LNCAP (cell line): ENCODE data around the gene AREL1.

Experiments
- TF ChIP-seq, protein P1 (sequence below): fragments of 450-650 bp; IDR thresholded peaks from 2 replicates; pipeline ENCODE4 v1.5.1; 2017; ENCODE audit warnings: mild to moderate bottlenecking

AREL1 gene

GRCh38 chr14:74682169-74682952 lies 30.5 kb downstream of the AREL1 start:
- TF ChIP-seq, protein P1, sequence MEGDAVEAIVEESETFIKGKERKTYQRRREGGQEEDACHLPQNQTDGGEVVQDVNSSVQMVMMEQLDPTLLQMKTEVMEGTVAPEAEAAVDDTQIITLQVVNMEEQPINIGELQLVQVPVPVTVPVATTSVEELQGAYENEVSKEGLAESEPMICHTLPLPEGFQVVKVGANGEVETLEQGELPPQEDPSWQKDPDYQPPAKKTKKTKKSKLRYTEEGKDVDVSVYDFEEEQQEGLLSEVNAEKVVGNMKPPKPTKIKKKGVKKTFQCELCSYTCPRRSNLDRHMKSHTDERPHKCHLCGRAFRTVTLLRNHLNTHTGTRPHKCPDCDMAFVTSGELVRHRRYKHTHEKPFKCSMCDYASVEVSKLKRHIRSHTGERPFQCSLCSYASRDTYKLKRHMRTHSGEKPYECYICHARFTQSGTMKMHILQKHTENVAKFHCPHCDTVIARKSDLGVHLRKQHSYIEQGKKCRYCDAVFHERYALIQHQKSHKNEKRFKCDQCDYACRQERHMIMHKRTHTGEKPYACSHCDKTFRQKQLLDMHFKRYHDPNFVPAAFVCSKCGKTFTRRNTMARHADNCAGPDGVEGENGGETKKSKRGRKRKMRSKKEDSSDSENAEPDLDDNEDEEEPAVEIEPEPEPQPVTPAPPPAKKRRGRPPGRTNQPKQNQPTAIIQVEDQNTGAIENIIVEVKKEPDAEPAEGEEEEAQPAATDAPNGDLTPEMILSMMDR = no peak

- TF ChIP-seq, protein P1 = no peak
Measured at GRCh38 chr14:74675219-74675618, 37.7 kb downstream of the AREL1 start.

- TF ChIP-seq, protein P1 = no peak
Measured at GRCh38 chr14:74673768-74674167, 39.1 kb downstream of the AREL1 start.

DNA sequence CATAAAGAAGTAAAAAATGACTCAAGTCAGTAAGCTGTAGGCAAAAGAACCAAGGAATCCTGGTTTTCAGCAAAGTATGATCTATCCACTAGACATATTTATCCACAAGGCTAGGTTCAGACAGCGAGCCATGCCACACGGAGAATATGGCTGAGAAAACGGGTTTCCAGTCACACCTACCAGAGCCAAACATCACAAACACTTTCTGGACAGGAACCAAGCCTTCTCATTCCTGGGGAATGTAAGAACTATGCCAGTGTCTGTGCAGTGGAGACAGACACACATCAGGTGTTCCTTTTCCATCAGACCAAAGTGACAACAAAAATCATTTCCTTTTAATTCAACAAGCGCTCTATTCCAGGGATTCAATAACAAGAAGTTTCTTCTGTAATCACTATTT lies 41.1 kb downstream of the AREL1 start:
- TF ChIP-seq, protein P1 = no peak

DNA sequence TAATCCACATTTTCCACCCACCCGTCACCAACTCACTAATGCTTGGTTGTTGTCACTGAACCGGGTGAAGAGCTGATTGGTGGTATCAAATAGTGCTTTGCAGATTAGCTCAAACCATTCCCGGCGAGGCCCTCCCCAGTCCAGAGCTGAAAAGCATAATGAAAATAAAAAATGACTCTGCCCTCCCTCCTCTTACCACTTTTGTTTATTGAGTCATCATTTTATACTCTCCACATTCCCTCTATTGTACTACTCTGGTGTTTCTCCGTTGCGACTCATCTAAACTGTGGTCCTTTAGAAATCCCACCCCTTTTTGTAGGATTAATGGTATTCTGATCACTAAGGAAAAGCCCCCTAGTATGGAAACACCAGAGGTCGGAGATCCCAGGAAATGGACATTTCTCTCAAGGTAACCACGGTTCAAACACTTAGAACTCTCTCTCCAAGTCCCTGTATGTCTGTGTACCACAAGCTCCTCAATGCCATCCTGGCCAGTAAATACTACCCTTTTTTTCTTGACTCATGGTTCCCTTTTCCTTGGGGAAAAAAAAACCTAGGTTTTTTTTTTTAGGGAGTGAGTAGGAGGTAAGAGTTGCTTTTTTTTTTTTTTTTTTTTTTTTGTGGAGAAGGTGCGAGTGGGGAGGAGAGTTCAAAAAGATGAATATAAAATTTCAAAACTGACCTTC lies 42.0 kb downstream of the AREL1 start:
- TF ChIP-seq, protein P1 = no peak

DNA sequence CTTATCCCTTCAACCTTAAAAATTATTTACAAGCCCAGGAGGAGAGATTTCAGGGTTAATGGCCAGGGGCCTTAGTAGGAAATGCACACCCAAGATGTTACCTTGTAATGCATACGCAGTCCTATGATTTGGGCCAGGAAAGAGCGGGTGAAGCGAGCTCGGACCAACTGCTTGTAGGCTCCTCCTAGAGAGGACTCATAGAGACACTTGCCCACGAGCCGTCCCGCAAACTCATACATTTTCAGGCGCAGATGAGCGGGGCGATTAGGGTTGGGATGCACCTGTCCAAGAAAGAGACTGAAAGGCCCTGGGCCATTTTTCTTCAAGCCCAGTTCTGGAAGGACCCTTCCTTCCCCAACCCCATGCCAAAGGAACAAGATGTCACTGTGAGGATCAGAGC lies 43.0 kb downstream of the AREL1 start:
- TF ChIP-seq, protein P1 = no peak

- TF ChIP-seq, protein P1 = no peak
Measured at GRCh38 chr14:74669256-74669655, 43.6 kb downstream of the AREL1 start.
